Upper lobe of right lung (tissue), 1 donor: Measurements from ENCODE around the gene NEMF. TPM values are rescaled to one million over a fixed set of nuclear protein-coding genes. Genes with fewer than 3 reads are reported as not detected.
"Not testable (repeated sequence)": the region's sequence is repeated elsewhere in the genome, so short reads cannot be mapped to it uniquely, and the experiment has no call there.

ENCODE experiments used
- ATAC-seq: fragments of 200-7000 bp; cut with Tn5 transposase; one replicate; pipeline ENCODE4 v1.9.1; 2020; ENCODE audit warnings: mild to moderate bottlenecking, moderate library complexity
- DNase-seq: peaks from one replicate; pipeline ENCODE4 v3.0.0-alpha.2; 2020
- H3K27ac ChIP-seq: fragments of 200-600 bp; one replicate; pipeline ENCODE4 v1.8.0; 2022
- H3K27me3 ChIP-seq: fragments of 200-600 bp; one replicate; pipeline ENCODE4 v1.8.0; 2022; ENCODE audit warnings: mild to moderate bottlenecking
- H3K36me3 ChIP-seq: fragments of 200-600 bp; one replicate; pipeline ENCODE4 v1.8.0; 2022
- H3K4me1 ChIP-seq: fragments of 200-600 bp; one replicate; pipeline ENCODE4 v1.8.0; 2022
- H3K4me3 ChIP-seq: fragments of 200-600 bp; one replicate; pipeline ENCODE4 v1.8.0; 2022; ENCODE audit warnings: mild to moderate bottlenecking
- H3K9me3 ChIP-seq: fragments of 200-600 bp; one replicate; pipeline ENCODE4 v1.8.0; 2022
- CTCF ChIP-seq: fragments of 200-600 bp; IDR thresholded peaks from one replicate; pipeline ENCODE4 v1.8.0; 2022; ENCODE audit warnings: antibody characterized with exemption
- intact Hi-C: fragments of 100-400 bp; cut with DNase I; formaldehyde crosslinking; loops from one replicate; pipeline ENCODE4 v1.11.0; 2022
- total RNA-seq: library from RNA; stranded (reverse); fragmentation: NEBNext Ultra II Directional; extraction: Animal tissue kit (Norgen Biotek cat#: 25700); gene quantifications from one replicate; pipeline ENCODE4 v1.2.1, GENCODE V29; 2021
- donor health status: DM: no; HTN: yes; CAD: no; lungs with severe emphysema.

The NEMF gene
- total RNA-seq, 1 donor from 2014 or later: 57.4 TPM

- ATAC-seq (no peak), DNase-seq (no peak)
- no peak overlapping the region for H3K4me3 ChIP-seq
- no peak overlapping the region for H3K27ac ChIP-seq
- H3K36me3 ChIP-seq: no peaks in the 10 kb centered on the region
- no peaks in the 10 kb centered on the region for H3K27me3 ChIP-seq
- H3K9me3 ChIP-seq: no peaks in the 10 kb centered on the region
- intact Hi-C loops: no loop called here
- H3K4me1 ChIP-seq: no peaks in the 10 kb centered on the region
- TF ChIP-seq CTCF: no peak
Observed at GRCh38 chr14:49880267-49881064, 27.9 kb upstream of the NEMF start.

GRCh38 chr14:49879646-49880204, 27.1 kb upstream of the NEMF start:
- intact Hi-C loops: no loop called here

GRCh38 chr14:49876563-49877127, 24.1 kb upstream of the NEMF start:
- Histone ChIP-seq H3K27ac (no peak overlapping the region), H3K27me3 (no peaks in the 10 kb centered on the region), H3K4me1 (no peaks in the 10 kb centered on the region), H3K4me3 (no peak overlapping the region), H3K9me3 (no peaks in the 10 kb centered on the region), H3K36me3 (no peaks in the 10 kb centered on the region)
- no peak for TF ChIP-seq CTCF
- intact Hi-C loops: no loop called here
- ATAC-seq (no peak), DNase-seq (no peak)

More at GRCh38 chr14:49879646-49880204, 27.1 kb upstream of the NEMF start:
- TF ChIP-seq CTCF: peak; percentile 66
- ATAC-seq (peak; percentile 97), DNase-seq (no peak)
- Histone ChIP-seq H3K4me1 (no peaks in the 10 kb centered on the region), H3K4me3 (no peak overlapping the region), H3K36me3 (no peaks in the 10 kb centered on the region), H3K9me3 (no peaks in the 10 kb centered on the region), H3K27ac (no peak overlapping the region), H3K27me3 (no peaks in the 10 kb centered on the region)

- intact Hi-C loops: no loop called here
- Histone ChIP-seq H3K4me1 (no peaks in the 10 kb centered on the region), H3K27me3 (no peaks in the 10 kb centered on the region), H3K4me3 (no peak overlapping the region), H3K27ac (no peak overlapping the region), H3K9me3 (no peaks in the 10 kb centered on the region), H3K36me3 (no peaks in the 10 kb centered on the region)
- DNase-seq (no peak), ATAC-seq (no peak)
- TF ChIP-seq CTCF: no peak
Observed at GRCh38 chr14:49875640-49876198, 23.1 kb upstream of the NEMF start.

- intact Hi-C loops, H3K27me3 ChIP-seq, H3K27ac ChIP-seq, DNase-seq, H3K4me1 ChIP-seq, ATAC-seq, H3K9me3 ChIP-seq, H3K36me3 ChIP-seq, H3K4me3 ChIP-seq: not testable (repeated sequence)
Observed at GRCh38 chr14:49873548-49873947, 21.0 kb upstream of the NEMF start.

DNA sequence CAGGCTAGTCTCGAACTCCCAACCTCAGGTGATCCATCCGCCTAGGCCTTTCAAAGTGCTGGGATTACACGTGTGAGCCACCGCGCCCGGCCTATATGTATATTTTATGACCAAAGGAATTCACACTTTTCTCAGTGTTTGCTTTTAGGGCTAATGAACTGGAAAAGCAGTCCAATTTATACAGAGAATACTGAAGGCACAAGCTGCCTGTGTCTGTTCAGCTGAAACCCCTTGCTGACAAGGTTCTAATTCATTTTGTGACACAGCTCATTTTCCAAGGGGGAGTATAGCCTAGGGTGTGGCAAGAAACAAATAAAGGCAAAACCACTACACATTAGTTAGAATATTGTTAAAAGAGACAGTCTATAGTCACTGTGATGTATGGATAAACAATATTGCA, 18.3 kb upstream of the NEMF start:
- DNase-seq (no peak), ATAC-seq (no peak)
- no peak for TF ChIP-seq CTCF
- Histone ChIP-seq H3K9me3 (no peaks in the 10 kb centered on the region), H3K4me3 (no peak overlapping the region), H3K36me3 (no peaks in the 10 kb centered on the region), H3K4me1 (peaks cover 8% of the 10 kb centered on the region), H3K27me3 (no peaks in the 10 kb centered on the region), H3K27ac (no peak overlapping the region)
- intact Hi-C loops: no loop called here
